SK-N-SH (cell line): ENCODE results near the gene VAPB. TPM values are rescaled to one million over a fixed set of nuclear protein-coding genes. Genes with fewer than 3 reads are reported as not detected.

Experiments
- CTCF ChIA-PET: fragments of 300-600, 350-600 bp; formaldehyde crosslinking; extraction: SDS; loops from one replicate; lab custom pipeline; 2021; lab: Yijun Ruan, JAX
- POLR2A ChIA-PET: fragments of 350-600 bp; sonication (Branson Sonifier 250); formaldehyde crosslinking; extraction: SDS; loops from one replicate; lab custom pipeline; 2020; ENCODE audit warnings: antibody characterized with exemption, inconsistent platforms; lab: Yijun Ruan, JAX
- DNase-seq: peaks from one replicate; pipeline ENCODE4 v3.0.0; 2012
- H2AFZ ChIP-seq: fragments of 200-600 bp; sonication (generic); 2 replicates; pipeline ENCODE4 v1.8.1; 2016; ENCODE audit warnings: antibody characterized with exemption, mild to moderate bottlenecking, low read depth
- H3F3A ChIP-seq: fragments of 200-600 bp; sonication (generic); replicated peaks from 2 replicates; pipeline ENCODE3; 2016; ENCODE audit warnings: antibody characterized with exemption, mild to moderate bottlenecking; ENCODE audit not compliant: insufficient read depth
- H3K27ac ChIP-seq, 2 experiments: fragments of 200-500 bp in 1 of 2; fragments of 200-600 bp in 1 of 2; sonication (Bioruptor generic) in 1 of 2; sonication (generic), shearing (Covaris generic) in 1 of 2; 2 replicates each; pipeline versions ENCODE4 v1.5.1 to v1.6.1; 2014 to 2016; ENCODE audit warnings: low read depth in 2 of 2, inconsistent platforms in 1 of 2, low read length in 1 of 2, mild to moderate bottlenecking in 1 of 2, mixed read lengths in 1 of 2
- H3K27me3 ChIP-seq: fragments of 200-600 bp; sonication (generic), shearing (Covaris generic); 2 replicates; pipeline ENCODE4 v1.6.1; 2016; ENCODE audit warnings: mixed run types; ENCODE audit not compliant: insufficient read depth
- H3K36me3 ChIP-seq, 2 experiments: fragments of 200-500 bp in 1 of 2; fragments of 200-600 bp in 1 of 2; sonication (Bioruptor generic) in 1 of 2; sonication (generic) in 1 of 2; replicated peaks in 1 of 2; 2 replicates each; pipeline versions ENCODE3 to v1.5.1; 2014 to 2016; ENCODE audit warnings: low read length in 1 of 2, mild to moderate bottlenecking in 1 of 2; ENCODE audit not compliant: insufficient read depth in 2 of 2, control insufficient read depth in 1 of 2
- H3K4me1 ChIP-seq, 2 experiments: fragments of 200-500 bp in 1 of 2; fragments of 200-600 bp in 1 of 2; sonication (Bioruptor generic) in 1 of 2; sonication (generic), shearing (Covaris generic) in 1 of 2; 2 replicates each; pipeline versions ENCODE4 v1.5.1 to v1.6.1; 2014 to 2016; ENCODE audit warnings: low read depth in 1 of 2, low read length in 1 of 2, mixed run types in 1 of 2; ENCODE audit not compliant: insufficient read depth in 2 of 2, control insufficient read depth in 1 of 2
- H3K4me2 ChIP-seq: fragments of 200-600 bp; sonication (generic), shearing (Covaris generic); 2 replicates; pipeline ENCODE4 v1.6.1; 2017; ENCODE audit warnings: mixed run types
- H3K4me3 ChIP-seq, 2 experiments: fragments of 200-500 bp in 1 of 2; fragments of 200-600 bp in 1 of 2; sonication (Bioruptor generic) in 1 of 2; sonication (generic), shearing (Covaris generic) in 1 of 2; 2 replicates each; pipeline versions ENCODE4 v1.5.1 to v1.8.1; 2014 to 2016; ENCODE audit warnings: low read depth in 2 of 2, inconsistent platforms in 1 of 2, low read length in 1 of 2, mild to moderate bottlenecking in 1 of 2, mixed read lengths in 1 of 2, moderate library complexity in 1 of 2
- H3K79me2 ChIP-seq: fragments of 200-600 bp; sonication (generic); 2 replicates; pipeline ENCODE4 v1.8.1; 2017; ENCODE audit warnings: mild to moderate bottlenecking; ENCODE audit not compliant: insufficient read depth
- H3K9ac ChIP-seq: fragments of 200-600 bp; sonication (generic); 2 replicates; pipeline ENCODE4 v1.6.1; 2017; ENCODE audit warnings: mixed run types
- H3K9me2 ChIP-seq: fragments of 200-600 bp; sonication (generic); 2 replicates; pipeline ENCODE4 v1.6.1; 2017; ENCODE audit warnings: mixed run types
- H3K9me3 ChIP-seq: fragments of 200-600 bp; sonication (generic); 2 replicates; pipeline ENCODE4 v1.6.1; 2017; ENCODE audit warnings: mixed run types, mild to moderate bottlenecking, moderate library complexity
- H4K20me1 ChIP-seq: fragments of 200-600 bp; sonication (generic); 2 replicates; pipeline ENCODE4 v1.6.1; 2017; ENCODE audit warnings: mild to moderate bottlenecking, mixed run types; ENCODE audit not compliant: insufficient read depth
- CHD2 ChIP-seq: fragments of 150-350 bp; IDR thresholded peaks from 2 replicates; pipeline ENCODE4 v1.6.1; 2018; ENCODE audit warnings: low read length; ENCODE audit not compliant: partially characterized antibody
- CTCF ChIP-seq: fragments of 200-600 bp; sonication (generic); IDR thresholded peaks from 2 replicates; pipeline ENCODE4 v1.6.1; 2017; ENCODE audit warnings: antibody characterized with exemption, mild to moderate bottlenecking, moderate library complexity
- EP300 ChIP-seq, 2 experiments: IDR thresholded peaks; 2 replicates each; pipeline versions ENCODE4 v1.4.0 to v1.6.1; 2012; ENCODE audit warnings: borderline replicate concordance in 1 of 2, low read depth in 1 of 2, low read length in 1 of 2
- GABPA ChIP-seq: IDR thresholded peaks from 2 replicates; pipeline ENCODE4 v1.4.0; 2012; ENCODE audit warnings: low read depth, mild to moderate bottlenecking
- IRF3 ChIP-seq: fragments of 150-350 bp; IDR thresholded peaks from 2 replicates; pipeline ENCODE4 v1.6.1; 2016; ENCODE audit warnings: mild to moderate bottlenecking, low read depth, low read length
- JUND ChIP-seq: IDR thresholded peaks from 2 replicates; pipeline ENCODE4 v1.4.0; 2012
- MEF2A ChIP-seq: IDR thresholded peaks from 2 replicates; pipeline ENCODE4 v1.4.0; 2012; ENCODE audit warnings: low read depth, borderline replicate concordance
- NFIC ChIP-seq: IDR thresholded peaks from 2 replicates; pipeline ENCODE4 v1.4.0; 2012; ENCODE audit warnings: borderline replicate concordance
- NRF1 ChIP-seq: IDR thresholded peaks from 2 replicates; pipeline ENCODE4 v1.6.1; 2012; ENCODE audit warnings: low read depth, mild to moderate bottlenecking, low read length
- PBX3 ChIP-seq: IDR thresholded peaks from 2 replicates; pipeline ENCODE4; 2012
- POLR2AphosphoS5 ChIP-seq: IDR thresholded peaks from 2 replicates; pipeline ENCODE4 v1.6.1; 2012; ENCODE audit warnings: low read depth, low read length
- RAD21 ChIP-seq: IDR thresholded peaks from 2 replicates; pipeline ENCODE4 v1.6.1; 2012; ENCODE audit warnings: mild to moderate bottlenecking, low read length
- RFX5 ChIP-seq: IDR thresholded peaks from 2 replicates; pipeline ENCODE4 v1.6.1; 2012; ENCODE audit warnings: mild to moderate bottlenecking, improper control_type of control experiment, low read length
- RXRA ChIP-seq: IDR thresholded peaks from 2 replicates; pipeline ENCODE4 v1.4.0; 2012; ENCODE audit warnings: low read depth, mild to moderate bottlenecking, borderline replicate concordance
- SIN3A ChIP-seq: IDR thresholded peaks from 2 replicates; pipeline ENCODE4 v1.6.1; 2012; ENCODE audit warnings: low read depth, mild to moderate bottlenecking, low read length, moderate library complexity, borderline replicate concordance
- SMC3 ChIP-seq: IDR thresholded peaks from 2 replicates; pipeline ENCODE4 v1.6.1; 2012; ENCODE audit warnings: low read depth, low read length, improper control_type of control experiment
- TAF1 ChIP-seq: IDR thresholded peaks from 2 replicates; pipeline ENCODE4 v1.6.1; 2012; ENCODE audit warnings: low read depth, mild to moderate bottlenecking, low read length, moderate library complexity, borderline replicate concordance
- TEAD4 ChIP-seq: IDR thresholded peaks from 2 replicates; pipeline ENCODE4 v1.4.0; 2012; ENCODE audit warnings: mild to moderate bottlenecking, borderline replicate concordance; ENCODE audit not compliant: insufficient read depth
- USF2 ChIP-seq: fragments of 150-350 bp; IDR thresholded peaks from 2 replicates; pipeline ENCODE4 v1.6.1; 2017; ENCODE audit warnings: antibody characterized with exemption, low read length, low read depth, borderline replicate concordance
- YY1 ChIP-seq: IDR thresholded peaks from 2 replicates; pipeline ENCODE4 v1.4.0; 2012; ENCODE audit warnings: low read depth, mild to moderate bottlenecking
- ZBTB33 ChIP-seq: IDR thresholded peaks from 2 replicates; pipeline ENCODE4 v1.4.0; 2012; ENCODE audit warnings: low read depth, borderline replicate concordance
- WGBS: methylation state at CpG from one replicate; pipeline ENCODE4 v1.1.6; 2017; ENCODE audit warnings: low lambda C conversion rate; 5-methylcytosine and 5-hydroxymethylcytosine counted together
- polyA plus RNA-seq, 3 experiments: library from polyadenylated mRNA; depleted of rRNA; stranded (reverse); fragments of >200 nt; gene quantifications; 2 replicates each; pipeline ENCODE4 v1.2.3, GENCODE V29; 2012
- TF ChIP-seq, protein P1 (sequence below): IDR thresholded peaks from 2 replicates; pipeline ENCODE4 v1.4.0; 2012; ENCODE audit warnings: low read depth

The VAPB gene
- polyA plus RNA-seq, 1 of the 3 experiments (the other 2 are of a cell fraction): 16.9 TPM

DNA sequence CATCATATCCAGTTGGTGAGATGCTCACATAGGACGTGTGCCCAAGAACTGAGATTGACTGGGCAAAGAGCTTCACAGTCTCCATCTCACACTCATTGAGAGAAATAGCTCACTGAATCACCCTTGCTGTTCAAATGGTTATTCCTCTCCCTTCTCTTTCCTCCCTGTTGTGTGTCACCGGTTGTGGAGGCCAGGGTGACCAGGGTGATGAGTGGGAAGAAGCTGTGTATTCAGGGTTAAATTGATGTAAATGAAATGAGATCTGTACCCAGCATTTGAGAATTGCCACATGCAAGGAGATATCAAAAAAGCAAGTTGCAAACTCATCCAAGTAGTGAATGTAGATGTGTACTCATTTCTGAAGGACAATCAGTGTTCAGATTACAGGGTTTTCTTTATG is 36.6 kb upstream of the VAPB start:
- CTCF ChIA-PET: interaction anchor here (1.2 kb wide), 1 partner anchor 34 kb away, joined by 3 read pairs; no protein-coding TSS in a partner anchor
- DNase-seq: no peak
- Histone ChIP-seq H2AFZ (no peak overlapping the region), H3K9ac (no peak overlapping the region), H3K4me1 (peaks cover 0 to 9% of the 10 kb centered on the region in 2 experiments; a peak in 2 of 4 replicates), H3K4me3 (no peak overlapping the region)
- TF ChIP-seq NFIC: no peak
- no peak for TF ChIP-seq EP300 (IDR thresholded peaks at IDR 0.05; ENCODE audit: borderline replicate concordance in 1 of 2, low read depth in 1 of 2, low read length in 1 of 2)
- TF ChIP-seq JUND: no peak
- TF ChIP-seq SIN3A: no peak
- TF ChIP-seq USF2: no peak
- TF ChIP-seq CHD2: no peak
- TF ChIP-seq, protein P1, sequence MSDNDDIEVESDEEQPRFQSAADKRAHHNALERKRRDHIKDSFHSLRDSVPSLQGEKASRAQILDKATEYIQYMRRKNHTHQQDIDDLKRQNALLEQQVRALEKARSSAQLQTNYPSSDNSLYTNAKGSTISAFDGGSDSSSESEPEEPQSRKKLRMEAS: no peak
- no peak for TF ChIP-seq YY1
- TF ChIP-seq GABPA: no peak
- no peak for TF ChIP-seq TAF1
- TF ChIP-seq POLR2AphosphoS5: no peak
- TF ChIP-seq, all 33 proteins: peak for 0
- H3K9me2 ChIP-seq: no peaks in the 10 kb centered on the region
- peaks cover 43 to 44% of the 10 kb centered on the region in 2 experiments for H3K36me3 ChIP-seq
- H3K27ac ChIP-seq: no peak overlapping the region
- no peaks in the 10 kb centered on the region for H3K27me3 ChIP-seq
- H3K4me2 ChIP-seq: no peak overlapping the region
- H3K79me2 ChIP-seq: peaks cover 34% of the 10 kb centered on the region; the same call in 1 of the 2 replicates
- WGBS: 92% methylated on average over 2 of the region's 2 CpGs
- POLR2A ChIA-PET: no interaction called here
- H3K9me3 ChIP-seq: no peaks in the 10 kb centered on the region
- H4K20me1 ChIP-seq: no peaks in the 10 kb centered on the region
- peaks cover 7% of the 10 kb centered on the region for H3F3A ChIP-seq

DNA sequence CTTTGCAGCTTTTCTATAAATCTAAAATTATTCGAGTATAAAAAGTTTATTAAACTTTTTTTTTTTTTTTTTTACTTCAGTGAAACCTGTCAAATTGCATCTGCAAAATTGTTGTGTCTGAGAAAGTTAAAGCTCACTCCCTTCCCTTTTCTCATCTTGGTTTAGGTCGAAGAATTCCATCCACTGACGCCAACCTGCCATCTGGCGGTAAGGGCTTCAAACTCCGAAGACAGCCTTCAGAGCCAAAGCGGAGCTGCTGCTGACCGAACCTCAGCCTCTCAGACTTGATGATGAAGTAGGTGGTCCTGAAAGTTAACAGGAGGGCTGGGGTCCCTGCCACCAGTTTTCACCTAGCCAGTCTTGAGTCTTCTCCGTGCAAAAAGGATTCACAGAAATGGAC is 29.6 kb upstream of the VAPB start:
- no peak overlapping the region for H3K9ac ChIP-seq
- H3K4me3 ChIP-seq: no peak overlapping the region
- WGBS: 84% methylated on average over 8 of the region's 8 CpGs
- H3K4me2 ChIP-seq: no peak overlapping the region
- no peak overlapping the region for H3K27ac ChIP-seq
- no peaks in the 10 kb centered on the region for H4K20me1 ChIP-seq
- H3K4me1 ChIP-seq: peaks cover 5 to 17% of the 10 kb centered on the region in 2 experiments; a peak in 2 of 4 replicates
- peaks cover 78 to 79% of the 10 kb centered on the region in 2 experiments for H3K36me3 ChIP-seq
- no peaks in the 10 kb centered on the region for H3K9me2 ChIP-seq
- peaks cover 5% of the 10 kb centered on the region; the same call in 1 of the 2 replicates for H3K79me2 ChIP-seq
- no peaks in the 10 kb centered on the region for H3K27me3 ChIP-seq
- no peaks in the 10 kb centered on the region for H3K9me3 ChIP-seq
- POLR2A ChIA-PET: no interaction called here
- no peak overlapping the region for H2AFZ ChIP-seq
- DNase-seq: no peak
- H3F3A ChIP-seq: peaks cover 4% of the 10 kb centered on the region
- CTCF ChIA-PET: interaction anchor here (1.5 kb wide), 1 partner anchor 38 kb away, joined by 6 read pairs; no protein-coding TSS in a partner anchor
- TF ChIP-seq IRF3 (no peak), RXRA (no peak), TEAD4 (no peak), MEF2A (no peak), PBX3 (no peak), NRF1 (no peak), RAD21 (no peak), CHD2 (no peak), SMC3 (no peak), CTCF (no peak), RFX5 (no peak), ZBTB33 (no peak)
